NCI-H1417 treated with DMSO at 0.1 percent for 48 hours (cell line): Measurements from ENCODE around the gene MPHOSPH9.

Source experiments
- DNase-seq: peaks from one replicate; lab custom pipeline; 2025; lab: John Stamatoyannopoulos, UW

Gene MPHOSPH9

DNA sequence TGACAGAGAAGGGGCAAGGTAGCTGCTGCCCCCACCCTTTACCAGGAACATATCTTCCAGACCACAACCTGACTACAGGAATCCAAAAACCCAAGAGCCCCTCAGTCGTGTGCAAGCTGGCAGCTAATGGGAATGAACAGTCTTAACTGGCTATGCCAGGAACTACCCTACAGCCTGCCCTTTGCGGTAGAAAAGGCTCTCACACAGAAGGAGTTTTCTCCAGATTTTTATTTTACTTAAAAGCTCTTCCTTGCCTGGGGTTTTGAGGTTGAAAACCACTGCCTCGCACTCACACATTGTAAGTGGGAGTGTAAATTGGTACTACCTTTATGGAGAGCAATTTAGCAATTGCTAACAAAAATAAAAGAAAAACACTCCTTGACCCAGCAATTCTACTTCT, 110.3 kb downstream of the MPHOSPH9 start:
- no peak for DNase-seq

DNA sequence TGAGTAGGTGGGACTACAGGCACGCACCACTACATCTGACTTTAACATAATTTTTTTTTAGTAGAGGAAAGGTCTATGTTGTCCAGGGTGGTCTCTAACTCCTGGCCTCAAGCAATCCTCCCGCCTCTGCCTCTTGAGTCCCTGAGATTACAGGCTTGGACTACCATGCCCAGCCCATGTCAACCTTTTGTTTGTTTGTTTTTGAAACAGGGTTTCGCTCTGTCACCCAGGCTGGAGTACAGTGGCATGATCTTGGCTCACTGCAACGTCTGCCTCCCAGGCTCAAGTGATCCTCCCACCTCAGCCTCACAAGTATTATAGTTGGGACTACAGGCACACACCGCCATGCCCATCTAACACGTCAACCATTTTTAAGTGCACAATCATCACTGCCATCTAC, 111.3 kb downstream of the MPHOSPH9 start:
- no peak for DNase-seq

DNA sequence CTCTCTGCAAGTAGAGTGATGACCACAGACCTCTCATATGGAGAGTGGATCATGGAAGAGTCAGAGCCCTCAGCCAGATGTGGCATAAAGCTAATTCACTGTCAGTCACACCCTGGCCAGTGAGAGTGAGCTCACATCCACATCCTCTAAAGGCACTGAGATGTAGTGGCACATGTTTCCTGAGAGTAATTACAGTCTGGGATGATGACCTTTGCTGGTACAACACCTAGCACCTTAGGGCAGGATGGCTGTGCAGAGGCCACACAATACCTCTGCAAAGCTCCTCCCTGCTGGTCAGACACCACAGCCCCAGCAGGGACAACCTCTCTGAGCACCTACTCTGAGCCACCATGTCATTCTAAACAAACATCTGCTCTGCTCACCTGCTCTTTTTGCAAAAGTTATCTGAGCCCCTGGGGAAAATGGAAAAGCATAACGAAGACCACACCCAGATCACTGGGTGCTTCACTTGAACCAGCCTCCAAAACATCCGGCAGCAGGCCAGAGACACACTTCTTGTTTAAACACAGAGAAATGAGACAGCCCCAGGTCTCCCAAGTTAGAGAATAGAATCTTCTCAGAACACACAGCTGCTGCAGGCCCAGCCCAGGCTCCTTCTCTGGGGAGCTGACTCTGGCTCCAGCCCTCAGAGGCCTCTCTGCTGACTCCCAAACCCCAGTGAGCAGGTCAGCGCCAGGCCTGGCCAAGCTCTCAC, 112.3 kb downstream of the MPHOSPH9 start:
- DNase-seq, result no peak

DNA sequence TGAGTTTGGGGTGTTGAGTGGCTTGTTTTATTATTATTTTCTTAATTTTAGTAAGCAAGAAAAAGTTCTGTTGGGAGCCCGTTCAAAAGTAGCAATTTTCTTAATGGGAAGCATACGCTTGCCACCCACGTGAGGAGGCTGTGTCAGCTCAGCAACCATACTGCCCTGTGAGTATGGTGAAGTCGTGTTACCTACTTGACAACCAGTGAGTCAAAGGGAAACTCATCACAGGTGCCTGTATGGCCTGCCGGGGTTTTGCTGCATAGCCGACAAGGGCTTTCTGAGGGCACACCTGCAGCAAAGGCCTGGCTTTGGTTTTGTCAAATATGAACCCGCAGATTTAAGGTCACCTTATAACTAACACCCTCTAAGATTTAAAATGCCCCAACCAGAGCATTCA, 113.1 kb downstream of the MPHOSPH9 start:
- no peak for DNase-seq

DNA sequence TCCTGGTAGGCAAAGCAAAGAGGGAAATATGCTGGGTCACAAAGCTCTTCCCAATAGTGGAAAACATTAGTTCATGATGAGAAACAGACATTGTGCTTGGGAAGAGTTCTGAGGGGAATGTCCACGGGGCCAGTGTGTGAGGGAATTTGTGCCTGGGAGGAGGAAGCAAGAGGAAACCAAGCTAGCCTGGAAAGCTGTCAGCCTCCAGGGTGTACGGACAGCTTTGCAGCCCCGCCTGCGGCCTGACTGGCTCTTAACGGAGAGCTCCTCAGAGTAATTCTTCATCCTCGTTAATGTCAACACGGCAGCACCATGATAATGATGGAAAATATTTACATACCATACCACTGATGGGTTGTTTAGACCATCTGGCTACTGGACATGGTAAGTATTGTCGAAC, 114.4 kb downstream of the MPHOSPH9 start:
- DNase-seq, result peak; percentile 46

DNA sequence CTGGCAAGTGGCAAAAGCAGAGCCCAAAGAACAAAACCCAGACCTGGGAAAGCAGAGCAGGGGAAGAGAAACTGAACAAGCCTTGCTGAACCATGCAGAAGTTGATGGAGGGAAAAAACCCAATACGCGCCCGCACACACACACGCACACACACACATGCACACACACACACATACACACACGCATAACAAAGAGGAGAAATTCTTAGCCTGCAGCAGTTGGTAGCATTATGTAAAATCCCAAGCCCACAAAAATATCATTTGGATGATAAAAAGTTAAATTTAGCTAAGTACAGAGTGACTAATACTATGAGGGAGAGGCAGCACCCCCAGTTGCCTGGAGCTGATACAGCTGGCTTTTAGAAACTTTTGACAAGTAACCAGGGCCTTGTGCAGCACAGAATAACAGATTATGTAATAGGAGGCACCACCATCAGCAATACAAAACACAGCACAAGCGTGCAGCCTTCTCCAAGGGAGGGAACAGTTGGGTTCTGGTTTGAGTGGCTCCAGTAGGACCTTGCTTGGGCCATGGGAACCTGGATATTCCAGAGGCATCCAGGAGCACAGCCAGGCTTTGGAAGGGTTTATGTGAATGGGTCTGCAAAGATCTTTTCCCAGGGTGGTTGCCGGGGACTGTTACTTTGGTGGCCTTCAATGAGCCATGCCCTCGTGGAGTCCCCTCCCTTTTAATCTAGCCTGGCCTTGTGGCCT, 117.4 kb downstream of the MPHOSPH9 start:
- DNase-seq, result no peak

DNA sequence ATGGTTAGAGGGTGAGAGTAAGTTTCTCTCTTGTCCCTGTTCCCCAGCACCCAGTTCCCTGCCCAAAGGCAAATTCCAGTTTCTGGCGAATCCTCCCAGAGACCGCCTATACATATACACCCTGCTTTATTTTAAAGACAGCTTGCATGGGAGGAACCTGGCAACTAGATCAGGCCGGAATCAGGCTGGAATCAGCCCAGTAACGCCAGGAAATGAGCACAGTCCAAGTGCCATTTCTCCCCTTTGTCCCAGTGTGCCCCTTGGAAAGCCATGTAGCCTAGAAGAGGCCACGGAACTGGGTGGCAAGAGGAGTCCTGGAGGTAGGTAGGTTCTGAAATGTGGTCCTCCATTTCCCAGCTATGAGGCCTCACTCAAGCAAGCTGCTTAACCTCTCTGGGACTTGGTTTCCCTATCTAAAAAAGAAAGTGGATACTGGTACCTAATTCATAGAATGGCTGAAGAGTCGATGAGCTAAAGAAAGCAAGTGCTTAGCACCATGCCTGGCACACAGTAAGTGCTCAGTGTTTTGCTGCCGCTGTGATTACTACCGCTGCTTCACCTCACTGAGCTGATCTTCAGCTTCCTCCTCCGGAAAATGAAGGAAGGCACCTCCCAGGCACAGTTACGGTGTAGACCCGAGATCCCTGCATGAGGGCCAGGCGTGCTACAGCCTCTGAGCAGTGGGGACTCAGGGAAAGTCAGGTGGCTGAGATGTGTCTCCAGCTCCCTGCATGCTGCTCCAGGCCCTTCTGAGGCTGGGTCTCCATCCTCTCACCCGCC, 118.4 kb downstream of the MPHOSPH9 start:
- no peak for DNase-seq

DNA sequence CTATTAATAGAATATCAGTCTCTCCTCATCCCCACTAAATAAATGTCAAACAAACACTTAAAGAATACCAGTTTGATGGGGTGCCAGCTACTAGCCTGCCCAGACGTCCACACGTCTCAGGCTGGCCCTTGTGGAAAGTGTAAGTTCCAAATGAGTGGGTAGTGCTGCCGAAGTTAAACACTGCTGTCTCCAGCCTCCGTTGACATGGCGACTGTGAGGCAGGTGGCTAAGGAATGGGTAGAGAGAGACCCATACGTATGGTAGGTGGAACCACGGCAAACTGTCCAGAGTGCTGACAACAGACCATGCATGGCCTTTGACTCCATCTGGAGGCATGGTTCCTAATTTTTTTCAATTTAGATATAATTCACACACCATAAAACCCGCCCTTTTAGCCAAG, 119.9 kb downstream of the MPHOSPH9 start:
- DNase-seq, result peak; percentile 10

DNA sequence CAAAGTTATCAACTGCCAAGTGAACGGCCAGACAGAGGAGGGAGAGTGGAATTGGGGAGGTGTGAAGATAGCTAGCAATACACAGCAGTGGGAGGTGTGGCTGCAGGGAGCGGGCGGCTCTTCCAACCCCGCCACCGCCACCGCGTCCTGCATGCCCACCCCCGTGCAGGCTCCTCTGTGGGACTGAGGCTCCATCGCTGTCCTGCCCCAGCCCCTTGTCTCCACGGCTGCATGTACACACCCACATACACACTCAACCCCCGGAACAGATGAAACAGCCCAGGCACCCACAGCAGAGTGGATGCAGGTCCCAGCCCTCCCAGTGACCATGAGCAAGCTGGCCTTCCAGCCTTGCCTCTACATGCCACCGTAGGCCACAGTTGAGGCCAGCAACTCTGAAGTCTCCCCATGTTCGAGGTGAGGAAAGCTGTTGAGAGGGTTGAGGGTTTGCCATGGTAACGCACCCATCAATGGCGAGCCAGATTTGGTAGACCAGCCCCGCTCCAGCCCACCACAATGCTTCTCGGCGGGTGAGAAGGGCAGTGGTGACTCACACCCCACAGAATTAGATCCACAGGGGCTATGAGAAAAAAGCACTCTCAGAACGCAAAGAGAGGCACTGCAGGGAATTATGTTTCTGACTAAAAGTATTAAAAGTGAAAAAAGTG, 121.3 kb downstream of the MPHOSPH9 start:
- no peak for DNase-seq

DNA sequence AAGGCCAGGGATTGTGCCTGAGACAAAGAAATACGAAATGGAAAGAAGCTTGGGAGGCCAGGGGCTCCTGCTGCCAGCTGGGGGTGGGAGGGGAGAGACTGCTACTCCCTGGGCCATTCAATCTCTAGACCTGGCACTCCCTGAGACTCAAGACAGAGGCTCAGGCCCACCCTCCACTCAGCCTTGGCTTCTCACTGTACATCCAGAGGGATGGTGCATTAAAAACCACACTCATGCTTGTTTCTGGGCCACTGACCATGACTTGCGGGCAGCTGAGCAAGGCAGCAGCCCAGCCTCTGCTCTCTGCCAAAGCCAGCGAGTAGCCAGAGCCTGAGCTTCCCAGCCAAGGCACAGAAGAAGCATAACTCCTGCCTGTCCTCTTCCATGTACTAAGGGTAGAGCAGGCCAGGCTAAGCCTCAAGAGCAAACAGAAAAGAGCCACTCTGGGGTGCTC, 123.6 kb downstream of the MPHOSPH9 start:
- no peak for DNase-seq

DNA sequence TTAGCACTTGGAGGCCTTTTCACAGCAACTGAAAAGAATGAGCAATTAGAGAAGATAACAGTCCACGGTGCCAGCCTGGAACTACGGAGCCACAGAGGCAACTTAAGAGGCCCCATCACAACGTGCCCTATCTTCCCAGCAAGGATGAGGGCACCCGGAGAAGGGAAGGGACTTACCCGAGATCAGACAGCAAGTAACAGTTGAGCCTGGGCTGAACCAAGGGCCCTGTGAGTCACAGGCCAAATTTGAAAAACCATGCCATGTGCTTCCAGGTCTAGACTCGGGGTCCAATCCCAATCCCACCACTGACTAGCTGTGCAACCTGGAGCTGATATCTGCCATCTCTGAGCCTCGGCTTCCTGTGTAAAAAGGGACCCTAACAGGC, 124.3 kb downstream of the MPHOSPH9 start:
- DNase-seq, result no peak

DNA sequence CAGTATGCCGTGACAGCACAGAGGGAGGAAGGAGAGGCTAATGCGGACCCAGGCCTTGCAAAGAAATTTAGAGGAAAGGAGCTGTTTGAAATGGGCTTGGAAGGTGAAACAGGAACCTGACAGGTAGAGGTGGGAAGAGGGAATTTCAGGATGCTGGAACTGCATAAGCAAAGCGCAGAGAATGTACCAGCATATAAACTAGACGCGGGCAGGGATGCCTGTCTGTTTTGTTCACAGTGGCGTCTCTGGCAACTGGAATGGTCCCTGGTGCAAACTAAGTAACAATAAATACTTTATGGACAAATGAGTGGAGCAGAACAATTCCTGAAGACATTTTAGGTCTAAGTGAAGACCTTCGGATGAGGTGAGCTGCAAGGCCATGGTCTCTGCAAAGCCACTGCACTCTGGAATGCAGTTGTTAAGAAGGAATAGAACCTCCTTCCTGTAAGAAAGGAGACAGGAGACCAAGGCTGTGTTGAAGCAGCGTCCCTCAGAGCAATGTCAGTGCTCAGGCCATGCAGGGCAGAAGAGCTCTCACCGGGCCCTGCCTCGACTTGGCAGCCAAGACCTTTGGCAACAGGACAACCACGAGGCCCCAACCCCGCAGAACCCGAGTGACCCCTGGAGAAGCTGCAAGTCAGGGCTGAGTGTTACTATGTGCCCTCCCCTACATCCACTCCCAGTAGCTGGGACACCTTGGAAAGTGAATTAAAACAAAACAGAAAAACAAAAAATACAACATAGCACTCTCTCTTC, 124.8 kb downstream of the MPHOSPH9 start:
- no peak for DNase-seq

DNA sequence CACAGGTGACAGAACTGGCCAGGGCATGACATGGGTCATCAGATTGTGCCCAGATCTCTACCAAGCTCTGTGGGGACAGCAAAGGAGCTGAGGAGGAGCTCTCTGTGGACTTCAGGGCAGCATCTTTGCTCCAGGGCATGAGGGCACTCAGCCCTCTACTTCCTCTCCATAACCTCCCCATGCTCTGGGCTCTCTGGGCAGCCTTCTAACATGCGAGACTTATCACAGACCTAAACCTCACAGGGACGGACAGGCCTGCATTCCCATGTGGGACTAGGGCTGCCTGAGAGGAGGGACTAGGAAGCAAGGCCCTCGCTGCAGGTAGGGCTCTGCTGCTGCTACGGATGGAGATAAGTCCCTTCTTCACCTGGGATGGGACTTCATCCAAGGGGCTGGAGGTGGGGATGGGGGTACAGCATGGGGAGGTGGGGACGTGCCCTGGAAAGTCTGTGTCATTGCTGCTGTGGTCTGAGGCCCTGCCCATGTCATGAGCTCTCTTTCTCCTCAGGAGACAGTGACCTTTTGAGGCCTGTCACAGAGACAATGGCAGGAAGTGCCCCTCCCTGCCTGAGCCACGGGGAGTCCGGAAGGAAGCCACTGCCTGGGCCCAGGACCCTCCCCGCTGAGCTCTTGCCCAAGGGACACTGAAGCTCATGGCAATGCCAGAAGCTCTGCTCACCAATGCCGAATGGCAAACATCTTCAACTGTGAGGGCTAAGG, 126.1 kb downstream of the MPHOSPH9 start:
- DNase-seq, result no peak

DNA sequence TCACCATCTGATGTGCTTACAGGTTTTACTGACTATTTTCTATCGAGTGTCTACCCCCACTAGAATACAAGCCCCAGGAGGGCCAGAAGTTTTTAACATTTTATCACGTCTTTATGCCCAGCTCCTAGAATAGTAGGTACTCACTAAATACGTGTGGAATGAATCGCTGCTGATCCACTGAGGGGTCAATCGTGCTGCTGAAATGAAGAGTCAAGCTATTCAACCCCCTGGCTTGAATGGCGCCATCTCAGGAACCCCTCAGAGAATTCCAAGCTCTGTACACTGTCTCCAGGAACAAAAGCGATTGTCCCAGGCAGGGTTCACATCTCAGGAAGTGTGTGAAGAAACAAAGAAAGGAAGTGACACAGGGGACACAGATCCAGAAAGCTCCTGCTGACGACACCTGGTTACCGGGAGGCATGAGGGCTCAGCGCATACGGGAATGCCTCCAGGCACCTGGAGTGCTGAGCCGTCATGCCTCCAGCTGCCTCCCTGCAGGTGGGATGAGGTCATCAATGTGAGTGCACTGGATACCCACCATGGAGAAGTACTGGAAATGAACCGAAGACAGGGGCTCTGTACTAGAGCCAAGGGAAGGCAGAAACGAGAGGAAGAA, 127.6 kb downstream of the MPHOSPH9 start:
- DNase-seq, result peak; percentile 15

DNA sequence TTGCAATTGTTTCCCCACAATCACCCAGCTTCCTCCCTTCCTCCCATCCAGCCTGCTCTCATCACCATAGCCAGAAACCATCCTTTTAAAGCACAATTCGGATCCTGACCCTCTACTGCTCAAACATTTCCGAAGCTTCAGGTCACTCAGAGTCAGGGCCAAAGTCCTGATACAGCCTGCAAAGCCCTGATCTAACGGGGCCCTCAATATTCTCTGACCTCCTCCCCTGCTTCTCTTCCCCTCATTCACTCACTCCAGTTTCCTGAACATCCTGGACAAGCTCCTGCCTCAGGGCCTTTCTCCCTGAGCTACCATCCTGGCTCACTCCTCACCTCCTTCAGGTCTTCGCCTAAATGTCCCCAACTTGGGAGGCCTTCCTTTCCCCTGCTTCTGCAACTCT, 128.1 kb downstream of the MPHOSPH9 start:
- no peak for DNase-seq
